HFF-Myc (cell line): ENCODE data around the gene DDX10.
A peak's percentile ranks its signal among the peaks of the same experiment; 100 is the strongest.

Source experiments
- DNase-seq: peaks from one replicate; pipeline ENCODE4 v3.0.0-alpha.2; 2011; ENCODE audit warnings: low read depth; ENCODE audit errors: extremely low read depth
- H3K4me3 ChIP-seq: replicated peaks from 2 replicates; pipeline ENCODE4 v1.5.1; 2011; ENCODE audit warnings: low read depth, mild to moderate bottlenecking, control low read depth, low read length
- TF ChIP-seq, protein P1 (sequence below): IDR thresholded peaks from 2 replicates; pipeline ENCODE4 v1.5.1; 2012; ENCODE audit warnings: mild to moderate bottlenecking, low read depth, low read length, control low read depth; ENCODE audit errors: missing control alignments

The DDX10 gene

DNA sequence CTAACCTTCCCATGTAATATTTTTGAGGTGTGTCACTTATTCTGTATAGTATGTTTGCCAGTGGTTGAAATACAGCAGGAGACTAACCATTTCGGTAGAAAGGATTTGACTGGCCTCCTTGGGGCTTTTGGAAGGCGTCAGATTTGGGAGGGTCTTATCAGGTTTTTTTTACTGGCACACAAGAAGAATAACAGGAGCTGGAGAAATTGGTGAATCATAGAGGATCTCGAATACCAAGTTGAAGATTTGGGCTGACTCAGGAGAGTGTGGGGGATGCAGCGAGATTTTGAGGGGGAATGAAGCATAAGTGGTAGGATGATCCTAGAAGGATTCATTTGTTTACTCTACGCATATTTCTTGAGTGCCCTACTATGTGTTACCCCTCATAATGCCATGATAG lies 200.5 kb downstream of the DDX10 start:
- DNase-seq: no peak
- TF ChIP-seq, protein P1, sequence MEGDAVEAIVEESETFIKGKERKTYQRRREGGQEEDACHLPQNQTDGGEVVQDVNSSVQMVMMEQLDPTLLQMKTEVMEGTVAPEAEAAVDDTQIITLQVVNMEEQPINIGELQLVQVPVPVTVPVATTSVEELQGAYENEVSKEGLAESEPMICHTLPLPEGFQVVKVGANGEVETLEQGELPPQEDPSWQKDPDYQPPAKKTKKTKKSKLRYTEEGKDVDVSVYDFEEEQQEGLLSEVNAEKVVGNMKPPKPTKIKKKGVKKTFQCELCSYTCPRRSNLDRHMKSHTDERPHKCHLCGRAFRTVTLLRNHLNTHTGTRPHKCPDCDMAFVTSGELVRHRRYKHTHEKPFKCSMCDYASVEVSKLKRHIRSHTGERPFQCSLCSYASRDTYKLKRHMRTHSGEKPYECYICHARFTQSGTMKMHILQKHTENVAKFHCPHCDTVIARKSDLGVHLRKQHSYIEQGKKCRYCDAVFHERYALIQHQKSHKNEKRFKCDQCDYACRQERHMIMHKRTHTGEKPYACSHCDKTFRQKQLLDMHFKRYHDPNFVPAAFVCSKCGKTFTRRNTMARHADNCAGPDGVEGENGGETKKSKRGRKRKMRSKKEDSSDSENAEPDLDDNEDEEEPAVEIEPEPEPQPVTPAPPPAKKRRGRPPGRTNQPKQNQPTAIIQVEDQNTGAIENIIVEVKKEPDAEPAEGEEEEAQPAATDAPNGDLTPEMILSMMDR: no peak
- H3K4me3 ChIP-seq: no peak overlapping the region

DNA sequence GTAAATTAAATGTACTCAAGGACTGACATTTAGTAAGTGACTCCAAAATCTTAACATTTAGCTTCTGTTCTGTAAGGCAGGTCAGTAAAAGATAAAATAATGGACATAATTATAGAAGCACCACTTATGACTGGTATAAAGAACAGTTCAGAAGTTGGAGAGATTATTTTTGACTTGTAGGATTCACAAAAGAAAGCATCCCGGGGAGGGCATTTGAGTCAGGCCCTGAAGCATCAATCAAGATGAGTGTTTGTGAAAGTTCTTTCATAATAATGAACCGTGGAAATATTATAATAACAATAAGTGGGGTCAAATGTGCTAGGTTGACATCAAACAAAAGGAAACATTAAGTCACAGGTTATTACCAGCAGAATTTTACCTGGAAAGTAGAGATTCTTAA lies 201.9 kb downstream of the DDX10 start:
- H3K4me3 ChIP-seq: no peak overlapping the region
- no peak for DNase-seq
- TF ChIP-seq, protein P1: no peak

GRCh38 chr11:108870373-108871020 lies 205.6 kb downstream of the DDX10 start:
- H3K4me3 ChIP-seq: no peak overlapping the region
- DNase-seq: no peak
- TF ChIP-seq, protein P1: no peak

DNA sequence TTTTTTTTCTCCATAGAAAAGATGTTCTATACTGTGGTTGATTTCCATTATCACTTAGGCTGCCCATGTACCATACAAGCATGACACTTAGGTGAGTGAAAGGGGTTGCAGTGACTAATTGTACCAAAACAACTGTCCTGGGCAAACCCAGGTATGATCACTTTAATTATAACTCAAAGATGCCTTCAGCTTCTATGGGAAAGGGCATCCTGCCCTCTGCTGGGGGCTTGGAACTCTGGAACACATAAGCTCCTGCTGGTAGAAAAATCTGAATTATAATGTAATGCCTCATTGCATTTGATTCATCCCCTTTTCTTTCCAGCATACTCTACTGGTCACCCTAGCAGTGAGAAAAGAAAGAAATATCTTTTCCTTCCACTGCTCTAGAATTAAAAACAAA lies 206.3 kb downstream of the DDX10 start:
- DNase-seq: peak; percentile 15
- TF ChIP-seq, protein P1: peak; percentile 65
- H3K4me3 ChIP-seq: no peak overlapping the region

GRCh38 chr11:108871867-108872266 lies 207.0 kb downstream of the DDX10 start:
- TF ChIP-seq, protein P1: no peak
- H3K4me3 ChIP-seq: no peak overlapping the region
- no peak for DNase-seq

DNA sequence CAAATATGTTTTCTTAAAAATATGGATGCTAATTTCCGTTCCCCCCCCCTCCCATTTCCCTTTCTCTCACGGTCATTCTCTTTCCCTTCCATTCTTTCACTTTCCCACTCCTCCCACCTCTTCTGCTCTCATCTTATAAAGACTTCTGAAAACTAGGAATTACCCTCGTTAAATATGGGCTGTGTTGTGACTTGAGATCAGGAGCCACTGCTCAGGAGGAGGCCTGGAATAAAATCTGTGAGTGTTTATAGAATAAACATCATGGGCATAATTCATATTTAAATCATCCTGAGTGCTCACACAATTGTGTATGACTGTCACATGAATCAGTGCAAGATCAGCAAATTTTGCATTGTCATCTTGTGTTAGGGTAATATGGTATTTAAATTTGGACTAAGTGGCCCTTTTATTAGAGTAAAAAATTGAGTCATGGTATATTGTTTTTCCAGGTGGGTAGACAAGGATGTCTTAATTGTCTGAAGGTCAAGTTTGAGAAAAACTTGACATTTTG lies 208.0 kb downstream of the DDX10 start:
- DNase-seq: no peak
- H3K4me3 ChIP-seq: no peak overlapping the region
- TF ChIP-seq, protein P1: no peak

GRCh38 chr11:108873310-108873709 lies 208.4 kb downstream of the DDX10 start:
- no peak overlapping the region for H3K4me3 ChIP-seq
- TF ChIP-seq, protein P1: no peak
- no peak for DNase-seq
